Measurements from ENCODE around the gene DAP. TPM values are rescaled to one million over a fixed set of nuclear protein-coding genes. Genes with fewer than 3 reads are reported as not detected.

Gene DAP
- total RNA-seq, 1 experiment from 2014 or later = 108 TPM

DNA sequence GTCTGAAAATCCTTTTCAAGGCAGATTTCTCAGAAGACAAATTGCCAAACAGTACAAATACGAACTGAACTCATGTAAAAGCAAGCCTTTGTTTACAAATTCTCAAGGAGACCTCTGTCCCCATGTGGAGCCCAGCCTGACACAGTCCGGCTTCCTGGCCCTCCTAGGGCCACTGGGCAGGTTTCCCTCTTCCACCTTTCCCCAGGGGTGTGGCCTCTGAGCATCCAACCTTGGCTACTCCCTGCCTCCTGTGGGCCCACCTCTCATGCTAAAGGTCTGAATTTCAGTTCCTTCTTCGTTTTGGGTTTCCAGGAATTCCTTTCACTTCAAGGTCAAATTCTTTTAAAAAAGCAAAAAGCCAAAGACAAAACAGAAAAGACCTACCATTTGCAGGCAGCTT lies 10.1 kb downstream of the DAP start:
- no peak for ATAC-seq
- ChIA-PET POLR2A (no interaction called here), CTCF (no interaction called here)
- H3K4me1 ChIP-seq (ENCODE audit: control insufficient read depth, insufficient read depth, low read length) = no peaks in the 10 kb centered on the region
- H3K36me3 ChIP-seq (ENCODE audit: control insufficient read depth, insufficient read depth, low read length) = peaks cover 6% of the 10 kb centered on the region; the same call in 1 of the 2 replicates
- BruUV-seq (replicated peaks) = no TSS peak
- H3K9me3 ChIP-seq (ENCODE audit: control insufficient read depth, insufficient read depth, low read depth, low read length) = no peaks in the 10 kb centered on the region
- no peak for DNase-seq (ENCODE audit: low read depth, low spot score)
- in situ Hi-C loops (cut with HindIII; ENCODE audit: low pct_unique_long_range_greater_than_20kb, low sequenced_read_pairs) (no loop called here), intact Hi-C loops (cut with micrococcal nuclease; ENCODE audit: unreplicated experiment) (no loop called here)
- no peak overlapping the region for H3K4me3 ChIP-seq (ENCODE audit: low read depth in 2 of 2, low read length in 2 of 2)
- no peak overlapping the region for H3K27ac ChIP-seq (ENCODE audit: low read length)
- TF ChIP-seq TCF7L2 (IDR thresholded peaks at IDR 0.05; ENCODE audit: low read depth, low read length) (no peak), SIN3A (IDR thresholded peaks at IDR 0.05; ENCODE audit: borderline replicate concordance, insufficient read depth, low read depth, low read length) (no peak), POLR2AphosphoS5 (IDR thresholded peaks at IDR 0.05; ENCODE audit: low read depth, low read length) (no peak)
- TF ChIP-seq, protein P1, sequence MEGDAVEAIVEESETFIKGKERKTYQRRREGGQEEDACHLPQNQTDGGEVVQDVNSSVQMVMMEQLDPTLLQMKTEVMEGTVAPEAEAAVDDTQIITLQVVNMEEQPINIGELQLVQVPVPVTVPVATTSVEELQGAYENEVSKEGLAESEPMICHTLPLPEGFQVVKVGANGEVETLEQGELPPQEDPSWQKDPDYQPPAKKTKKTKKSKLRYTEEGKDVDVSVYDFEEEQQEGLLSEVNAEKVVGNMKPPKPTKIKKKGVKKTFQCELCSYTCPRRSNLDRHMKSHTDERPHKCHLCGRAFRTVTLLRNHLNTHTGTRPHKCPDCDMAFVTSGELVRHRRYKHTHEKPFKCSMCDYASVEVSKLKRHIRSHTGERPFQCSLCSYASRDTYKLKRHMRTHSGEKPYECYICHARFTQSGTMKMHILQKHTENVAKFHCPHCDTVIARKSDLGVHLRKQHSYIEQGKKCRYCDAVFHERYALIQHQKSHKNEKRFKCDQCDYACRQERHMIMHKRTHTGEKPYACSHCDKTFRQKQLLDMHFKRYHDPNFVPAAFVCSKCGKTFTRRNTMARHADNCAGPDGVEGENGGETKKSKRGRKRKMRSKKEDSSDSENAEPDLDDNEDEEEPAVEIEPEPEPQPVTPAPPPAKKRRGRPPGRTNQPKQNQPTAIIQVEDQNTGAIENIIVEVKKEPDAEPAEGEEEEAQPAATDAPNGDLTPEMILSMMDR (IDR thresholded peaks at IDR 0.05) = no peak
- TF ChIP-seq, protein P2, sequence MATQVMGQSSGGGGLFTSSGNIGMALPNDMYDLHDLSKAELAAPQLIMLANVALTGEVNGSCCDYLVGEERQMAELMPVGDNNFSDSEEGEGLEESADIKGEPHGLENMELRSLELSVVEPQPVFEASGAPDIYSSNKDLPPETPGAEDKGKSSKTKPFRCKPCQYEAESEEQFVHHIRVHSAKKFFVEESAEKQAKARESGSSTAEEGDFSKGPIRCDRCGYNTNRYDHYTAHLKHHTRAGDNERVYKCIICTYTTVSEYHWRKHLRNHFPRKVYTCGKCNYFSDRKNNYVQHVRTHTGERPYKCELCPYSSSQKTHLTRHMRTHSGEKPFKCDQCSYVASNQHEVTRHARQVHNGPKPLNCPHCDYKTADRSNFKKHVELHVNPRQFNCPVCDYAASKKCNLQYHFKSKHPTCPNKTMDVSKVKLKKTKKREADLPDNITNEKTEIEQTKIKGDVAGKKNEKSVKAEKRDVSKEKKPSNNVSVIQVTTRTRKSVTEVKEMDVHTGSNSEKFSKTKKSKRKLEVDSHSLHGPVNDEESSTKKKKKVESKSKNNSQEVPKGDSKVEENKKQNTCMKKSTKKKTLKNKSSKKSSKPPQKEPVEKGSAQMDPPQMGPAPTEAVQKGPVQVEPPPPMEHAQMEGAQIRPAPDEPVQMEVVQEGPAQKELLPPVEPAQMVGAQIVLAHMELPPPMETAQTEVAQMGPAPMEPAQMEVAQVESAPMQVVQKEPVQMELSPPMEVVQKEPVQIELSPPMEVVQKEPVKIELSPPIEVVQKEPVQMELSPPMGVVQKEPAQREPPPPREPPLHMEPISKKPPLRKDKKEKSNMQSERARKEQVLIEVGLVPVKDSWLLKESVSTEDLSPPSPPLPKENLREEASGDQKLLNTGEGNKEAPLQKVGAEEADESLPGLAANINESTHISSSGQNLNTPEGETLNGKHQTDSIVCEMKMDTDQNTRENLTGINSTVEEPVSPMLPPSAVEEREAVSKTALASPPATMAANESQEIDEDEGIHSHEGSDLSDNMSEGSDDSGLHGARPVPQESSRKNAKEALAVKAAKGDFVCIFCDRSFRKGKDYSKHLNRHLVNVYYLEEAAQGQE (IDR thresholded peaks at IDR 0.05; ENCODE audit: insufficient read depth in 1 of 2, low read depth in 2 of 2, low read length in 1 of 2) = no peak
- H3K27me3 ChIP-seq (ENCODE audit: control insufficient read depth, insufficient read depth, low read length) = no peaks in the 10 kb centered on the region

DNA sequence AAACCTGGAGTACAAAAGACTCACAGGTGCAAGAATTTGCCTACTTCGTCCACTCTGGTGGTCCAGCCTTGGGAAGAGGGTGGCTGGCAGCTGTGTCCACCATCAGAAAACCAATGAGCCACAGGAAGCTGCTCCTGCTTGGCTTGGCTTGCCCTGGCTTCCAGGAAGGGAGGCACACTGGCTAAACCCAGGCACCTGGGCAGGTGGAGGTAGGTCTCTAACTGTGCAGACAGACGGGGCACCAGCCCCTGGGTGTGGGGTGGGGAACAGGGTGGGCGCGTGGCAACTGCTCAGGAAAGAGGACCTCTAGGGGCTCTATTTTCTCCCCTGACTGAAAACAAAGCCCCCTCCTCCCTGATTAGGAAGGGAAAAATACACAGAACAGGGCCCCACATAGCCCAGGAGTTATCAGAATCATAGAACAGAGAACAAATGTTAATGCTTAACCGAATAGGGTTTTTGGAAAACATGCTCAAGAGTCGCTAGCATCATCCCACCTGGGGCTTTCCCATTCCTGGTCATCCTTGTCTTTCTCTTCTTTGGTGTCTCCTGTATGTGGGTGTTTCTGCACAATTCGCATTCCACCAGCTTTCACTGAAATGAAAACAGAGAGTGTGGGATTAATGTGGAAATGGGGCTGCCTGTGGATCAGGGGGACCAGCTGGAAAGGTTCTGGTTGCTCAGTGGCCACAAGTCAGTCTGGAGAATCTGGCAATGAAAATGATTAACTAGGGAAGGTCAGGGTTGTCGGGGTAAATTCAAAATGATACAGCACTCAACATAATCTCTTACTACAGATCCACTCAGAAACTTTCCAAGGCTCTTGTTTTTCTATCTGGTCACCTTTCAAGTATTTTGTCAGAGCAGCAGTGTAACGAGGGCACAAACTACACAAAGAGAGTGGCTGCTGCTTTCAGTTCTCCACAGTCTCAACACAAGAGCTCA lies 13.1 kb downstream of the DAP start:
- no peak for DNase-seq (ENCODE audit: low read depth, low spot score)
- no TSS peak for BruUV-seq (replicated peaks)
- H3K4me1 ChIP-seq (ENCODE audit: control insufficient read depth, insufficient read depth, low read length) = no peaks in the 10 kb centered on the region
- ChIA-PET POLR2A (interaction anchor here (0.6 kb wide), 1 partner anchor 563 kb away, joined by 17 read pairs; no protein-coding TSS in a partner anchor), CTCF (no interaction called here)
- H3K4me3 ChIP-seq (ENCODE audit: low read depth in 2 of 2, low read length in 2 of 2) = no peak overlapping the region
- H3K27me3 ChIP-seq (ENCODE audit: control insufficient read depth, insufficient read depth, low read length) = no peaks in the 10 kb centered on the region
- no peak overlapping the region for H3K27ac ChIP-seq (ENCODE audit: low read length)
- H3K36me3 ChIP-seq (ENCODE audit: control insufficient read depth, insufficient read depth, low read length) = peaks cover 6% of the 10 kb centered on the region; the same call in 1 of the 2 replicates
- intact Hi-C loops (cut with micrococcal nuclease; ENCODE audit: unreplicated experiment) = no loop called here
- in situ Hi-C loops (cut with HindIII; ENCODE audit: low pct_unique_long_range_greater_than_20kb, low sequenced_read_pairs) = no loop called here
- TF ChIP-seq, protein P2 (IDR thresholded peaks at IDR 0.05; ENCODE audit: insufficient read depth in 1 of 2, low read depth in 2 of 2, low read length in 1 of 2) = no peak
- TF ChIP-seq SIN3A (IDR thresholded peaks at IDR 0.05; ENCODE audit: borderline replicate concordance, insufficient read depth, low read depth, low read length) (no peak), TCF7L2 (IDR thresholded peaks at IDR 0.05; ENCODE audit: low read depth, low read length) (no peak), POLR2AphosphoS5 (IDR thresholded peaks at IDR 0.05; ENCODE audit: low read depth, low read length) (no peak)
- TF ChIP-seq, protein P1 (IDR thresholded peaks at IDR 0.05) = no peak
- no peaks in the 10 kb centered on the region for H3K9me3 ChIP-seq (ENCODE audit: control insufficient read depth, insufficient read depth, low read depth, low read length)
- no peak for ATAC-seq
